Neuronal stem cell (in vitro differentiated cells): ENCODE results near the gene DOLK.
A peak's percentile ranks its signal among the peaks of the same experiment; 100 is the strongest.

Experiments used
- DNase-seq: peaks from one replicate; pipeline ENCODE4 v3.0.0-alpha.2; 2013; ENCODE audit warnings: low spot score
- H2AFZ ChIP-seq: one replicate; pipeline ENCODE4 v1.6.1; 2013; ENCODE audit warnings: mild to moderate bottlenecking, low read length, inconsistent platforms
- H2AK5ac ChIP-seq: 2 replicates; pipeline ENCODE4 v1.6.1; 2013; ENCODE audit warnings: low read depth, mild to moderate bottlenecking, inconsistent platforms, low read length, moderate library complexity, mixed read lengths
- H2BK120ac ChIP-seq: 2 replicates; pipeline ENCODE4 v1.6.1; 2013; ENCODE audit warnings: low read depth, mild to moderate bottlenecking, inconsistent platforms, low read length, moderate library complexity, mixed read lengths
- H2BK12ac ChIP-seq: one replicate; pipeline ENCODE4 v1.6.1; 2013; ENCODE audit warnings: low read length, inconsistent platforms
- H2BK15ac ChIP-seq: 2 replicates; pipeline ENCODE4 v1.6.1; 2013; ENCODE audit warnings: mild to moderate bottlenecking, low read length, inconsistent platforms, mixed read lengths
- H2BK5ac ChIP-seq: one replicate; pipeline ENCODE4 v1.6.1; 2013; ENCODE audit warnings: inconsistent platforms, mild to moderate bottlenecking, low read length, moderate library complexity
- H3K14ac ChIP-seq: one replicate; pipeline ENCODE4 v1.6.1; 2013; ENCODE audit warnings: low read length, inconsistent platforms
- H3K18ac ChIP-seq: 2 replicates; pipeline ENCODE4 v1.6.1; 2013; ENCODE audit warnings: low read length, inconsistent platforms
- H3K23ac ChIP-seq: 2 replicates; pipeline ENCODE4 v1.6.1; 2013; ENCODE audit warnings: low read depth, mild to moderate bottlenecking, mixed read lengths, low read length, inconsistent platforms; ENCODE audit not compliant: poor library complexity
- H3K27ac ChIP-seq: replicated peaks from 3 replicates; pipeline ENCODE4 v1.5.1; 2013; ENCODE audit warnings: low read length, inconsistent platforms
- H3K27me3 ChIP-seq, 3 experiments: 2 replicates each; pipeline ENCODE4 v1.6.1; 2013; ENCODE audit warnings: low read length in 3 of 3, mild to moderate bottlenecking in 2 of 3, inconsistent platforms in 1 of 3, low read depth in 1 of 3, mixed read lengths in 1 of 3, moderate library complexity in 1 of 3; ENCODE audit not compliant: control insufficient read depth in 3 of 3, insufficient read depth in 3 of 3
- H3K36me3 ChIP-seq, 2 donors: replicated peaks in 1 of 2; 2 replicates each; pipeline ENCODE4 v1.6.1; 2013; ENCODE audit warnings: low read length in 2 of 2; ENCODE audit not compliant: control insufficient read depth in 2 of 2, insufficient read depth in 2 of 2
- H3K4ac ChIP-seq: 2 replicates; pipeline ENCODE4 v1.6.1; 2013; ENCODE audit warnings: inconsistent platforms, mild to moderate bottlenecking, low read length, moderate library complexity
- H3K4me1 ChIP-seq, 2 donors: 1 replicate in 1 of 2; 2 replicates in 1 of 2; pipeline ENCODE4 v1.6.1; 2013; ENCODE audit warnings: low read length in 2 of 2, low read depth in 1 of 2; ENCODE audit not compliant: control insufficient read depth in 2 of 2, insufficient read depth in 1 of 2
- H3K4me2 ChIP-seq: one replicate; pipeline ENCODE4 v1.6.1; 2013; ENCODE audit warnings: mild to moderate bottlenecking, low read length, inconsistent platforms; ENCODE audit not compliant: insufficient read depth, poor library complexity, severe bottlenecking
- H3K4me3 ChIP-seq, 2 donors: 2 replicates each; pipeline ENCODE4 v1.5.1; 2013; ENCODE audit warnings: low read length in 2 of 2, mild to moderate bottlenecking in 2 of 2, inconsistent platforms in 1 of 2, moderate library complexity in 1 of 2
- H3K79me1 ChIP-seq: one replicate; pipeline ENCODE4 v1.6.1; 2013; ENCODE audit warnings: low read depth, mild to moderate bottlenecking, inconsistent platforms, low read length, moderate library complexity
- H3K9ac ChIP-seq: one replicate; pipeline ENCODE4 v1.6.1; 2013; ENCODE audit warnings: mild to moderate bottlenecking, low read depth, low read length, inconsistent platforms; ENCODE audit not compliant: poor library complexity
- H3K9me3 ChIP-seq, 2 donors: replicated peaks in 1 of 2; 2 replicates each; pipeline versions ENCODE3 to v1.6.1; 2013; ENCODE audit warnings: low read length in 2 of 2, mild to moderate bottlenecking in 2 of 2, inconsistent platforms in 1 of 2, low read depth in 1 of 2, mixed read lengths in 1 of 2, moderate library complexity in 1 of 2; ENCODE audit not compliant: control insufficient read depth in 2 of 2, insufficient read depth in 1 of 2
- H4K8ac ChIP-seq: one replicate; pipeline ENCODE4 v1.6.1; 2013; ENCODE audit warnings: low read depth, mild to moderate bottlenecking, inconsistent platforms, low read length, moderate library complexity
- H4K91ac ChIP-seq: one replicate; pipeline ENCODE4 v1.6.1; 2013; ENCODE audit warnings: low read length, low read depth, mild to moderate bottlenecking, inconsistent platforms; ENCODE audit not compliant: poor library complexity
- WGBS, 2 donors: extraction: QIAGEN DNeasy Blood & Tissue Kit; methylation state at CpG; one replicate each; pipeline ENCODE4 v1.1.7; 2013; ENCODE audit warnings: missing lambda C conversion rate in 2 of 2, mixed read lengths in 1 of 2; ENCODE audit not compliant: insufficient read length in 2 of 2, insufficient replicate concordance in 1 of 2; ENCODE audit errors: extremely low coverage in 2 of 2; 5-methylcytosine and 5-hydroxymethylcytosine counted together

The DOLK gene

DNA sequence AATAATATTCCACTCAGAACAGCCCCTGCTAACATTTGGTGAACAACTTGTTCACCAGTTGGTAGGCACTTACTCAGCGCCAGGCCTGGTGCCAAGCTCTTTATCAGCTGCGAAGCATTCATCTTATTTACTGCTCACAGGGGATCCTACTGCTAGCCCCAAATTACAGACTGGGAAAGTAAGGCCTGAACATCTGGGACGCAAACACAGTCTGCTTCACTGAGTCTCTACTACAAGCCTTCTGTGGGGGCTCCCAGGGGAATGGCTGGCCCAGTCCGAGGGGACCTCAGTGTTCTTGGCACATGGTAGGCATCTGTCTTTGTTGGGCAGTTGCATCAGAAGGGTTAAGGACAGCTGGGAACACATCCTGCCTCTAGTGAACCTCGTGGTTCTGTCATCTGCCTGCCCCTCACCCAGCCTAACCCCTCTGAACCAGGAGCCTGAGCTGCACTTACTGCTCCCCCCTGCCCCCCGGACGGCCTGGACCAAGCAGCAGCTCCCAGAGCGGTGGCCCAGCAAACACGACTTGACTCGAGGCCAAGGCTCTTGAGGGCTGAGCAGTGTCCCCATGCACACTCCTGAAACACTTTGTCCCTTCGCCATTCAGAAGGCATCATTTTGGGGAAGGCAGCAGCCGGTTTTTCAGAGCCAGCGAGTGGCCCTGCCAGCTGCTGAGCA is 26.9 kb downstream of the DOLK start, which contains the start of gene PHYHD1:
TSS of gene PHYHD1 (plus strand) at position 602 of the 678 bp plus-strand sequence. CDS start 1,342 bp downstream, outside the sequence.
- Histone ChIP-seq H3K18ac (peak within 1 kb of the TSS; percentile 86), H3K79me1 (peaks cover 10% of the 10 kb centered on the region), H3K4me3 (no peak within 1 kb of the TSS), H2AK5ac (peak within 1 kb of the TSS; percentile 96), H3K9ac (peak within 1 kb of the TSS; percentile 81), H2BK15ac (peak within 1 kb of the TSS; percentile 89), H3K27ac (peak within 1 kb of the TSS; percentile 77), H3K4me2 (peak within 1 kb of the TSS; percentile 71), H3K23ac (no peak within 1 kb of the TSS), H4K8ac (no peak within 1 kb of the TSS), H4K91ac (no peak within 1 kb of the TSS), H2BK120ac (peak within 1 kb of the TSS; percentile 72), H3K9me3 (peaks cover 0 to 2% of the 10 kb centered on the region in 2 donors), H2BK12ac (peak within 1 kb of the TSS; percentile 99), H3K27me3 (no peaks in the 10 kb centered on the region), H3K4ac (peak within 1 kb of the TSS; percentile 93), H3K36me3 (peaks cover 21 to 35% of the 10 kb centered on the region in 2 donors), H2BK5ac (peak within 1 kb of the TSS; percentile 96), H3K4me1 (peaks cover 8 to 11% of the 10 kb centered on the region in 2 donors), H2AFZ (peak within 1 kb of the TSS; percentile 84), H3K14ac (peak within 1 kb of the TSS; percentile 71)
- DNase-seq, result no peak
- WGBS, 2 donors, result no CpG with 5 or more reads among the region's 13 CpGs

DNA sequence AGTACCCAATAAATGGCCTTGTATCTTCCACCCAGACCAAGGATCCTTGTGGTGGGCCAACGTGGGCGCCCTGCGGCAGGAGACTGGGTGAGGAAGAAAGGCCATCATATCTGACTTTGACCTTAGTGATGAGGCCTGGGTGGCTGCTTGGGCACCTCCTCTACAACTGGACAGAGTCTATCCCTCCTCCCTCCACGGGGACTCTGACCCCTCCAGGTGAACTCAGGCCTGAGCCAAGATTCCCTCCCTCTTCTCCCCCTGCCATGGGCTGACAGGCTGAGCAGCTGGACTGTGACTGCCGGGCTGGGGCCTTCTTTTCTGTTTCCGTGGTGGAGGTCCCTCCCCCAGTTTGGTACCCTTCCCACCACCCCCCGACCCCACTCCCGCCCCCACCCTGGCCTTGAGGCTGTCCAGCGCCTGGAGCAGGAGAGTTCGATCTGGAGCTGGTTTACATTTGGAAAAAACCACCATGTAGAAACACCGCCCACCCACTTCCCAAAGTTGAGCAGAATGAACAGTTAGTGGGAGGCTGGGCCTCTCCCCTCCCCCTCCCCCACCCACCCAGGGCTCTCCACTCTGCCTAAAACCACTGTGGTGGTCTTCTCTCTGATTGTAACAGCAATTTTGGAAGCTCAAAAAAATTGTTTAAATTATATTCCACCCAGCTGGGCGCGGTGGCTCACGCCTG is 27.9 kb downstream of the DOLK start:
- H2BK15ac ChIP-seq, result no peak overlapping the region
- H3K4ac ChIP-seq, result no peak overlapping the region
- H2BK5ac ChIP-seq, result peak overlapping the region; percentile 19
- no peak overlapping the region for H3K14ac ChIP-seq
- H4K91ac ChIP-seq, result no peak overlapping the region
- no peak overlapping the region for H2BK120ac ChIP-seq
- peaks cover 11% of the 10 kb centered on the region for H3K79me1 ChIP-seq
- no peak overlapping the region for H2BK12ac ChIP-seq
- H3K9me3 ChIP-seq, result peaks cover 0 to 2% of the 10 kb centered on the region in 2 donors
- H3K9ac ChIP-seq, result no peak overlapping the region
- H3K4me1 ChIP-seq, result peaks cover 8 to 11% of the 10 kb centered on the region in 2 donors
- no peak overlapping the region for H3K27ac ChIP-seq
- no peak for DNase-seq
- no peak overlapping the region for H3K18ac ChIP-seq
- H3K36me3 ChIP-seq, result peaks cover 25 to 41% of the 10 kb centered on the region in 2 donors
- no peak overlapping the region for H4K8ac ChIP-seq
- no peak overlapping the region for H3K4me3 ChIP-seq
- WGBS, 2 donors, result no CpG with 5 or more reads among the region's 14 CpGs
- H2AFZ ChIP-seq, result no peak overlapping the region
- H3K27me3 ChIP-seq, result no peaks in the 10 kb centered on the region
- H3K4me2 ChIP-seq, result no peak overlapping the region
- peak overlapping the region; percentile 26 for H2AK5ac ChIP-seq
- H3K23ac ChIP-seq, result no peak overlapping the region

DNA sequence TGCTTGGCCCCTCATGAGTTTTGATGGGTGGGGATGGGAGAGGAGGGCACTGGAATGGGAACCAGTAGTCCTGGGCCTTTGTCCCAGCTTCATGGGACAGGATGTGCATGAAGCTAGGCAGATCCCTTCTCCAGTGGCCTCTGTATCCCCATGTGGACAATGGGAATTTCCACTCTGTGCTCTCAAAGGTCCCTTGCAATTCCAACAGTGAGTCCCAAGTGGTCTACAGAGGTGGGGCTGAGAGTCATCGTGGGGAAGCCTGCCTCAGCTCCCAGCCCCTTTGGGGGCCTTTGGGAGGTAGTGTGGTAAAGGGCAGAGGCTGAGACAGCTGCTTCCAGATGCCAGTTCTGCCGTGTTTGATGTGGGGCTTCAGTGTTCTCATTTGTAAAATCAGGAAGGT is 28.5 kb downstream of the DOLK start:
- H3K4me2 ChIP-seq, result no peak overlapping the region
- H2AFZ ChIP-seq, result no peak overlapping the region
- no peak overlapping the region for H4K8ac ChIP-seq
- H3K9ac ChIP-seq, result no peak overlapping the region
- H3K18ac ChIP-seq, result no peak overlapping the region
- no peak overlapping the region for H3K27ac ChIP-seq
- H3K23ac ChIP-seq, result no peak overlapping the region
- H3K4me1 ChIP-seq, result peaks cover 8 to 11% of the 10 kb centered on the region in 2 donors
- no peak overlapping the region for H3K14ac ChIP-seq
- DNase-seq, result no peak
- WGBS, 2 donors, result no CpG with 5 or more reads among the region's 2 CpGs
- no peak overlapping the region for H4K91ac ChIP-seq
- no peak overlapping the region for H2AK5ac ChIP-seq
- no peak overlapping the region for H2BK15ac ChIP-seq
- H3K36me3 ChIP-seq, result peaks cover 25 to 46% of the 10 kb centered on the region in 2 donors
- no peak overlapping the region for H3K4me3 ChIP-seq
- peaks cover 11% of the 10 kb centered on the region for H3K79me1 ChIP-seq
- peaks cover 0 to 2% of the 10 kb centered on the region in 2 donors for H3K9me3 ChIP-seq
- no peaks in the 10 kb centered on the region for H3K27me3 ChIP-seq
- H2BK5ac ChIP-seq, result peak overlapping the region; percentile 19
- H2BK12ac ChIP-seq, result no peak overlapping the region
- no peak overlapping the region for H3K4ac ChIP-seq
- no peak overlapping the region for H2BK120ac ChIP-seq
